ENCODE results near the gene CMTM3.

DNA sequence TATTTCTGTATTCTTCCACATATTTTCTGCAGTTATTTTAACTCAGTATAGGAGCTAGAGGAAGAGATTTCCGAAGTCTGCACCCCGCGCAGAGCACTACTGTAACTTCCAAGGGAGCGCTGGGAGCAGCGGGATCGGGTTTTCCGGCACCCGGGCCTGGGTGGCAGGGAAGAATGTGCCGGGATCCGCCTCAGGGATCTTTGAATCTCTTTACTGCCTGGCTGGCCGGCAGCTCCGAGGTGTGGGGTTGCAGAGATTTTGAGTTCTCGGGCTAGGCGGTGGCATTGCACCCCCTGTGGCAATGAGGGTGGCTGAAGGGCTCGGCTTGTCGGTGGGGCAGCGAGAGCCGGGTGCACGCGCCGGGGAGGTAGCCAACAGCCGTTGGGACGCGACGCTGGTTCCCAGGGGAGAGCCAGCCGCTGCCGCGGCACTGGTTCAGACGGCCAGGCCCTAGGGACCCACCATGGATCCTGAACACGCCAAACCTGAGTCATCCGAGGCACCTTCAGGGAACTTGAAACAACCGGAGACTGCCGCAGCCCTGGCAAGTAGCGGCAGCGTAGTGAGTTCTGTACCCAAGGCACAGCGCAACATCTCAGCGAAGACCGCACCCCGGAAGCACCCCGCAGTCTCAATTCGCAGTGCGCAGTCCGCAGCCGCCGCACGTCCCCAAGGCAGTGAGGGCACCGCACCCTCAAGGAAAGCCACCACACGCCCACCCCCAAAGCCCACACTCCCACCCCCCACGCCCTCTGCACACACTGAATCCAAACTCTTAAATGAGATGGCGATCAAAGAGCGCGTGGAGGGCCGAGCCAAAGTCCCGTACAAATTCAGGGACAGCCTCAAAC, 38.2 kb upstream of the CMTM3 start, which contains the start of gene CMTM1:
- TF ChIP-seq SUZ12 (IDR thresholded peaks at IDR 0.05; ENCODE audit: extremely low read depth, insufficient read depth, insufficient read length) (no peak), ZNF274 (IDR thresholded peaks at IDR 0.05; ENCODE audit: low read depth, low read length) (no peak)

Measured in NT2/D1 (cell line).